Right cardiac atrium (tissue), 5 donors: ENCODE results near the gene CHAD. TPM values are rescaled to one million over a fixed set of nuclear protein-coding genes. Genes with fewer than 3 reads are reported as not detected.

Experiments used
- ATAC-seq, 2 donors: fragments of 200-7000 bp; cut with Tn5 transposase; one replicate each; pipeline versions ENCODE4 v1.8.0 to v1.9.1; 2020; ENCODE audit warnings: moderate library complexity in 2 of 2, mild to moderate bottlenecking in 1 of 2
- DNase-seq, 3 donors: peaks; one replicate each; pipeline ENCODE4 v3.0.0-alpha.2; 2020
- H3K27ac ChIP-seq: one replicate; pipeline ENCODE4 v1.5.1; 2013; ENCODE audit warnings: mild to moderate bottlenecking, low read length, control low read depth, moderate library complexity
- H3K27me3 ChIP-seq: one replicate; pipeline ENCODE4 v1.6.1; 2013; ENCODE audit not compliant: control insufficient read depth, insufficient read depth
- H3K4me1 ChIP-seq: one replicate; pipeline ENCODE4 v1.6.1; 2013; ENCODE audit warnings: low read length; ENCODE audit not compliant: control insufficient read depth, insufficient read depth
- H3K4me3 ChIP-seq: one replicate; pipeline ENCODE4 v1.5.1; 2013; ENCODE audit warnings: low read length, control low read depth
- H3K9me3 ChIP-seq: one replicate; pipeline ENCODE4 v1.6.1; 2013; ENCODE audit warnings: low read length; ENCODE audit not compliant: control insufficient read depth
- WGBS: extraction: QIAGEN DNeasy Blood & Tissue Kit; methylation state at CpG from one replicate; pipeline ENCODE4 v1.1.7; 2013; 5-methylcytosine and 5-hydroxymethylcytosine counted together
- intact Hi-C, 4 donors: fragments of 100-400 bp; cut with DNase I; formaldehyde crosslinking; loops; one replicate each; pipeline versions ENCODE4 v1.11.0 to v1.14.0; 2022 to 2023
- long read RNA-seq, 4 donors: library from polyadenylated mRNA; unstranded; transcript quantifications; one replicate each; pipeline ENCODE4 v2.0.0, GENCODE V29; 2020 to 2021
- polyA plus RNA-seq: library from polyadenylated mRNA; stranded (reverse); fragments of 200-250 nt; gene quantifications from one replicate; pipeline ENCODE4 v1.2.3, GENCODE V29; 2013
- total RNA-seq, 4 donors: library from RNA; stranded (reverse); fragmentation: NEBNext Ultra II Directional; extraction: Animal tissue kit (Norgen Biotek cat#: 25700); gene quantifications; one replicate each; pipeline ENCODE4 v1.2.1, GENCODE V29; 2021
- donor health status: healthy with polysubstance abuse.
- donor health status: DM: no; HTN: yes; CAD: no.
- donor health status: DM: no; HTN: no; CAD: no.
- donor health status: DM: no; HTN: yes; CAD: no; lungs with severe emphysema.
- donor health status: DM: yes; HTN: yes; CAD: no.

Gene CHAD, protein sequence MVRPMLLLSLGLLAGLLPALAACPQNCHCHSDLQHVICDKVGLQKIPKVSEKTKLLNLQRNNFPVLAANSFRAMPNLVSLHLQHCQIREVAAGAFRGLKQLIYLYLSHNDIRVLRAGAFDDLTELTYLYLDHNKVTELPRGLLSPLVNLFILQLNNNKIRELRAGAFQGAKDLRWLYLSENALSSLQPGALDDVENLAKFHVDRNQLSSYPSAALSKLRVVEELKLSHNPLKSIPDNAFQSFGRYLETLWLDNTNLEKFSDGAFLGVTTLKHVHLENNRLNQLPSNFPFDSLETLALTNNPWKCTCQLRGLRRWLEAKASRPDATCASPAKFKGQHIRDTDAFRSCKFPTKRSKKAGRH
- 1 to 10 TPM in 1 of 4 donors, under 1 TPM in 3; 0.34 to 1.1 (median 0.53) TPM for total RNA-seq
- polyA plus RNA-seq: 0.57 TPM
- long read RNA-seq, donor 1, partial matches to known transcripts: 0 of 21 reads
- long read RNA-seq, donor 1, other reads (novel, unspliced or antisense): 20 of 21 reads
- long read RNA-seq, donor 2, partial matches to known transcripts: 0 of 7 reads
- long read RNA-seq, donor 2, other reads (novel, unspliced or antisense): 7 of 7 reads
- long read RNA-seq, donor 3, partial matches to known transcripts: 0 of 1 reads
- long read RNA-seq, donor 3, other reads (novel, unspliced or antisense): 1 of 1 reads
- long read RNA-seq, donor 4, partial matches to known transcripts: 0 of 5 reads
- long read RNA-seq, donor 4, other reads (novel, unspliced or antisense): 5 of 5 reads

GRCh38 chr17:50468304-50469207, at the start of gene CHAD:
CHAD (minus strand) TSS chr17:50468880; CDS start chr17:50468813, 67 bp downstream.
- DNase-seq (peak in 2 of 3 donors; percentile 73 to 77), ATAC-seq (peak; percentile 30 to 34)
- 23% methylated on average over 71 of the region's 71 CpGs for WGBS
- Histone ChIP-seq H3K9me3 (no peaks in the 10 kb centered on the region), H3K4me1 (peaks cover 5% of the 10 kb centered on the region), H3K4me3 (peak within 1 kb of the TSS; percentile 24), H3K27me3 (no peaks in the 10 kb centered on the region), H3K27ac (no peak within 1 kb of the TSS)
- intact Hi-C loops: no loop called here

GRCh38 chr17:50517504-50518383, 49.1 kb upstream of the CHAD start:
- Histone ChIP-seq H3K4me1 (no peaks in the 10 kb centered on the region), H3K27ac (no peak overlapping the region), H3K9me3 (no peaks in the 10 kb centered on the region), H3K4me3 (no peak overlapping the region), H3K27me3 (no peaks in the 10 kb centered on the region)
- ATAC-seq: no peak
- intact Hi-C loops: no loop called here
- 82% methylated on average over 8 of the region's 8 CpGs for WGBS
- no peak for DNase-seq

- Histone ChIP-seq H3K9me3 (no peaks in the 10 kb centered on the region), H3K4me1 (no peaks in the 10 kb centered on the region), H3K27me3 (no peaks in the 10 kb centered on the region), H3K4me3 (no peak overlapping the region), H3K27ac (no peak overlapping the region)
- WGBS: 72% methylated on average over 4 of the region's 4 CpGs
- DNase-seq (no peak), ATAC-seq (peak in 1 of 2 donors; percentile 40)
- intact Hi-C loops: no loop called here
Observed at GRCh38 chr17:50517011-50517410, 48.3 kb upstream of the CHAD start.

GRCh38 chr17:50514936-50515702, 46.4 kb upstream of the CHAD start:
- ATAC-seq: peak; percentile 27 to 66
- Histone ChIP-seq H3K9me3 (no peaks in the 10 kb centered on the region), H3K27ac (peak overlapping the region; percentile 21), H3K4me1 (no peaks in the 10 kb centered on the region), H3K27me3 (no peaks in the 10 kb centered on the region), H3K4me3 (no peak overlapping the region)
- peak; percentile 47 to 79 (median 65) for DNase-seq
- intact Hi-C loops: no loop called here
- WGBS: 56% methylated on average over 6 of the region's 6 CpGs

DNA sequence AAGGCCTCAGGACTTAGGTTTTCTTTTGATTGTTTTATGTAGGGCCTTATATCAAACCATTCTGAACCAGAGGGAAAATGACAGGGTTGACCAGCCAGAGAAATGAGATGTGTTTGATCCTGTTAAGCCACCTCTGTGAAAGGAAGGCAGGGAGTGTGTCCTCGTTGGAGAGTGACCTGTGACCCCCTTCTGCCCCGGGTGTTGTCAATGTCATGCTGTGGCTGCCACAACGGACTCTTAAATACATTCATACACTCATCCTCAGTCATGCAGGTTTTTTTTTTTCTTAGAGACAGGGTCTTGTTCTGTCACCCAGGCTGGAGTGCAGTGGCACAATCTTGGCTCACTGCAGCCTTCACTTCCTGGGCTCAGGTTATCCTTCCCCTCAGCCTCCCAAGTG, 45.7 kb upstream of the CHAD start:
- WGBS: 65% methylated on average over 3 of the region's 3 CpGs

DNA sequence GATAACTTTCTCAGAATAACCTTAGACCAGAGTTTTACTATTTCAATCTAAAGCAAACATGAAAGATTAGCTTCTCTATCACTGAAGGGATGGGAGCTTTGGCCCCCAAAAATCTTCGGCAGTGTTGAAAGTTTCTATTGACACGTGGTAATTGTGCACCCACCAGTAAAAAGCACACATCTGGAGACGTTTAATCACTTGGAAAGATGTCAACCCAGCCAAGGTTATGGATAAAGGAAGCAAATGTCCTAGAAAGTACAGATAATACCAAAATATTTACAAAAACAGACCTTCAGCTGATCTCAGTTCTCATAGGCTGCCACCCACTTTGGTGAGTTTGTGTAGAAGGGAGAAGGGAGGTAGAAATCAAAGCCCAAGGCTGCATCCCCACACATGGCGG, 44.8 kb upstream of the CHAD start:
- H3K9me3 ChIP-seq: no peaks in the 10 kb centered on the region
- no peak overlapping the region for H3K4me3 ChIP-seq
- no peaks in the 10 kb centered on the region for H3K27me3 ChIP-seq
- intact Hi-C loops: no loop called here
- no peaks in the 10 kb centered on the region for H3K4me1 ChIP-seq
- DNase-seq: no peak
- WGBS: 61% methylated on average over 4 of the region's 4 CpGs
- H3K27ac ChIP-seq: no peak overlapping the region
- ATAC-seq: no peak

More for the DNA sequence above, 45.7 kb upstream of the CHAD start:
- Histone ChIP-seq H3K4me1 (no peaks in the 10 kb centered on the region), H3K9me3 (no peaks in the 10 kb centered on the region), H3K4me3 (no peak overlapping the region), H3K27ac (no peak overlapping the region), H3K27me3 (no peaks in the 10 kb centered on the region)
- DNase-seq (no peak), ATAC-seq (no peak)
- intact Hi-C loops: no loop called here

DNA sequence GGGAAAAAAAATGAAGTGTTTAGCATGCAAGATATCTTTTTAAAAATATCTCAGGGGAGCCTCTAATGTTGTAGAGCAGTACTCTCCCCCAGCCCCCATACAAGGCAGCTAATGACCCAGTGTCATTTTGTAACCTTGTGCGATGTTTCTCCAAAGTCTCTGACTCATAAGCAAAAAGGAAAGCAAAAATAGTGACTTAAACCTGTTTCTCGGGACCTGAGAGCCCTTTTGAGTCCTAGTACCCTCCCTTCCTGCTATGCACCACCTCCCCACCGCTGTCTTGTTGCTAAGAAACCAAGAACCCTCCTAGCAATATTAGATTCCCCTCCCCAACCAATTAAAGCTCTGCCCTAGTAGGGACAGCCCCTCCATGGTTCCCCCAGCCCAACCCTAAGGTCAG, 42.4 kb upstream of the CHAD start:
- 34% methylated on average over 3 of the region's 3 CpGs for WGBS
- ATAC-seq (no peak), DNase-seq (no peak)
- Histone ChIP-seq H3K9me3 (no peaks in the 10 kb centered on the region), H3K4me3 (no peak overlapping the region), H3K27ac (no peak overlapping the region), H3K4me1 (no peaks in the 10 kb centered on the region), H3K27me3 (no peaks in the 10 kb centered on the region)
- intact Hi-C loops: no loop called here

DNA sequence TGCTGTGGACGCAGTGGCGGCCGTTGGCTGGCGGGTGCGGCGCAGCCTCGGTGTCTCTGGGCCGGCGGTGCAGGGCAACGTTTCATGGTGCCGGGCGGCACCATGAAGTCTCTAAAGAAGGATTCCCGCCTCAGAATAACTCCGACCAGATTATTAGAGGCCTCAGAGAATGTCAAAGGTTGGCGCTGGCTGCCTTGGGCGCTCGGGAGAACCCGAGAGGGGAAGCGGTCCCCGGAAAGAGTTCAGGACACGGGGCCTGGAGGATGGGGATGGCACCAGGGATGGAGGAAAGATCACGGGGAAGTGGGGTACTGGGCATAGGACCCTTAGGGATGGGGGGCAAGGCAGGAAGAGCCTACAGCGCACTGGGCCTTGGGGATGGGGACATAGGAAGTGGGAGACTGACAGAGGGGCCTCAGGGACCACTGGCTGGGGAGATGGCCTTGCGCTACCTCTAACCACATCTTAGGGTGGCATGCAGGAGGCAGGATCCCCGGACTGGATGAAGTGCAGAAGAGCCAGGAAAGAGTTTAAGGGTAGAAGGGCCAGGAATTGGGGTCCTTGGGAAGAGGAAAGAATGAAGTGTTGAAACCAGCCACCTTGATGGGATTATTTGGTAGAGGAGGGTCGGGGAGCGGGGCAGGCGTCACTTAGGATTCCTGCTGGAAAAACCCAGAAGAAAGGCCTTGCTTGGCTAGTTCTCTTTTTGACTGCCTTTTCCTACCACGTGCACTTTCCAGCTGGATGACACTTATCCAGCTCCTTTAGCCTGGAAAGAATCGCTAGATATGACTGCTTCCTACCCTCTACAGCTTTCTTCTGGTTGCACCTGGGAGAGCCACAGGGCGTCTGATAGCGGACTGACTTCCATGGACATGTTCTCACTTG, 40.1 kb upstream of the CHAD start:
- H3K4me3 ChIP-seq: peak overlapping the region; percentile 70
- intact Hi-C loops: no loop called here
- ATAC-seq (peak in 1 of 2 donors; percentile 7), DNase-seq (no peak)
- H3K27me3 ChIP-seq: no peaks in the 10 kb centered on the region
- no peaks in the 10 kb centered on the region for H3K4me1 ChIP-seq
- no peaks in the 10 kb centered on the region for H3K9me3 ChIP-seq
- 28% methylated on average over 32 of the region's 32 CpGs for WGBS
- peak overlapping the region; percentile 1 for H3K27ac ChIP-seq
